Measurements from ENCODE around the gene OSBPL1A.

OSBPL1A gene

GRCh38 chr18:24341361-24341760 lies 56.3 kb downstream of the OSBPL1A start:
- DNase-seq (ENCODE audit: low spot score): no peak

DNA sequence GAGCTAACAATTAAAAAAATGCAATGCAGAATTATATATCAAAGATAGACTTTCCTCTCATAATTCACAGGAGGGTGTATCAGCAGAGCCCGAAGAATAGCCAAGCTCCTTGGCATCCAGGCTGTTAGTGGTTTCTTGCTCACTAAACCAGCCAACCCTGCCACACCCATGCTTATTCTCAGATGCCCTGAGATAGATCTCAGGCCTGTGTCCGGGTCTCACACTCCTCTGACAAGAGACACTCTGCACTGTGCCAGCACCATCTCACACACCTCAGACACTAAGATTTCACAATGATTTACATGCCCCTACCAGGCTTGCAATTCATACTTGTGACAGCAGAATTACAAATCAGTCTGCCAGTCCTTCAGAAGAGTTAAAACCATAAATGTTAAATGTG lies 64.5 kb downstream of the OSBPL1A start:
- DNase-seq (ENCODE audit: low spot score): no peak

DNA sequence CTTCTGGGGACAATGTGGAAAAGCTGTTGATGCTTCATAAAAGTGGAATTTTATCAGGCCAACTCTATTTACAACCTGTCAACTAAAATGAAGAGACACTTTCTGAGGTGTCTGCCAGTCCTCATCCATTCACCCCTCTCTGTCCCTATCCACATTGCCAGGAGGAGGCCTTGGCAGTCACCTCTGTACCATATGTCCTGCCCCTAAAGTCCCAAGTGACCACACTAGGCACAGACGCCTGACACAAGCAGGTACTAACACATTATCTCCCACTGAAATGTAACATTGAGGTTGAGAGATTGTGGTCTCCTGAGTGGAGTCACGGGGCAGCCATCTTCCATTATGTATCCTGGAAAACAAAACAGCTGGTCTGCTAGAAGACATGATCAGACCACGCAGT lies 71.4 kb downstream of the OSBPL1A start:
- no peak for DNase-seq (ENCODE audit: low spot score)

- no peak for DNase-seq (ENCODE audit: low spot score)
These were observed 75.0 kb downstream of the OSBPL1A start for GRCh38 chr18:24322584-24323136.

- DNase-seq (ENCODE audit: low spot score): no peak
These were observed 76.6 kb downstream of the OSBPL1A start for GRCh38 chr18:24321071-24321470.

- no peak for DNase-seq (ENCODE audit: low spot score)
These were observed 77.9 kb downstream of the OSBPL1A start for GRCh38 chr18:24319757-24320156.

- no peak for DNase-seq (ENCODE audit: low spot score)
These were observed 80.3 kb downstream of the OSBPL1A start for GRCh38 chr18:24317370-24317769.

DNA sequence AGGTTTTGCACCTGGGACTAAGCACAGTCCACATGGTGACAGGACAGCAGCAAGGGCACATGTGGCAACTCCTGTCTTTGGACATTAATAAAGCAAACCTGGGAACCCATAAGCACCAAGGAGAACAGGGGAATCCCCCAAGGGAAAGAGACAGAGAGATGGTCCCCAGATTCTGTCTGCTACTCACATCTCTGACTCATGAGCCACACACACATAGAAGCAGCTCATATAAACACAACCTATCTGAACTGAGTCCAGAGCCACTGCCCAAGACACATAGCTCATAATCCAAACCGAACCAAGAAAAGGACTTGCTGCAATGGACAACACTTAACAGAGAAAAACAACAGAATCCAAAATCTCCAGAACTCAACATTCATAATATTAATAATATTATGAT lies 82.5 kb downstream of the OSBPL1A start:
- no peak for DNase-seq (ENCODE audit: low spot score)

GRCh38 chr18:24306201-24306600 lies 91.4 kb downstream of the OSBPL1A start:
- no peak for DNase-seq (ENCODE audit: low spot score)

DNA sequence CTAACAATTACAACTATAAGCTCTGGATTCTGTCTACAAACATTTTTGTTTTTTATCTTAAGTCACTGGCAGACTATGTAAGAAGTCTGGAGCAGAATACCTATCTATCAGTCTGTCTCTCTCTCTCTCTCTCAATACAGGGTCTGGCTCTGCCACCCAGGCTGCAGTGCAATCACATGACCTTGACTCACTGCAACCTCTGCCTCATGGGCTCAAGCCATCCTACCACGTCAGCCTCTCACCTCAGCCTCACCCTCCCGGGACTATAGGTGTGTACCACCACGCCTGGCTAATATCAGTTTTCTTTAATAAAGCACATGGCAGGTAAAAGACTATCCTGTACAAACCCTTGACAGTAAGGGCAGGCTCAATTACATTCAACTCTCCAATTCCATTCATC lies 96.9 kb downstream of the OSBPL1A start:
- no peak for DNase-seq (ENCODE audit: low spot score)

DNA sequence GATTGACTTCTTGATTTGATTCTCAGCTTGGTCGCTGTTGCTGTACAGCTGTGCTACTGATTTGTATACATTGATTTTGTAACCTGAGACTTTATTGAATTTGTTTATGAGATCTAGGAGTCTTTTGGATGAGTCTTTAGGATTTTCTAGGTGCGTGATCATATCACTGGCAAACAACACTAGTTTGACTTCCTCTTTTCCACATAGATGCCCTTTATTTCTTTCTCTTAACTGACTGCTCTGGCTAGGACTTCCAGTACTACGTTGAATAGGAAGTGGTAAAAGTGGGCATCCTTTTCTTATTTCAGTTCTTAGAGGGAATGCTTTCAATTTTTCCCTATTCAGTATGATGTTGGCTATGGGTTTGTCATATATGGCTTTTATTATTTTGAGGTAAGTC lies 101.3 kb downstream of the OSBPL1A start:
- no peak for DNase-seq (ENCODE audit: low spot score)

GRCh38 chr18:24293254-24293653 lies 104.4 kb downstream of the OSBPL1A start:
- peak; percentile 52 for DNase-seq (ENCODE audit: low spot score)

- no peak for DNase-seq (ENCODE audit: low spot score)
These were observed 119.0 kb downstream of the OSBPL1A start for GRCh38 chr18:24278591-24278990.

DNA sequence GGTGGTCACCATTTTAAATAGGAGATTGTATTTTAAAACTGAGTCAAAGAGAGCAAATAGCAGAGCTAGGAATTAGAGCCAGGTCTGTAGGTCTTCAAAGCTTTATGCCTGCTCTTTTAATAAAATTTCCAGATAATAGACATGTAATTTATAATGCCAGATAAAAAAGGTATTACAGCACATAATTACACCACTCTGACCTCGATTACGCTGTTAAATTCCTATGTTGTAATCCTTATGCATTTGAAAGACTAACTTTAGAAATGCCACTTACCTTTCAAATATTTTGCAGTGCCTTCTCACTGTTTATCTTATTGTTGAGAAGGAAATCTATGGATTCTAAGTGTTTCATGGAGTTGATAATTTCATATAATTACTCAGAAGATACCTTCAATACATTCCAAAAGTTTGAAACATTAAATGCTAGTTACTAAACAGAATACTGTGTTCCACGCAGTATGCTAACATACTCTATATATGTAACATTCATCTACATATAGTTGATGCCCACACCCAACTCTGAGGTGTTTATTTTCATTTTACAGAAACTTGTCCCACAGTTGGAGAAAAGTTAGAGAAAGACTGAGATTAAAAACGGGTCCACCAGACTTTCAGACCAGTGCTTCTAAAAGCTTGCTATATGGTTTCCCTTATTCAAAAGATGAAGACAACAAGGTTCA lies 120.0 kb downstream of the OSBPL1A start:
- DNase-seq (ENCODE audit: low spot score): no peak

DNA sequence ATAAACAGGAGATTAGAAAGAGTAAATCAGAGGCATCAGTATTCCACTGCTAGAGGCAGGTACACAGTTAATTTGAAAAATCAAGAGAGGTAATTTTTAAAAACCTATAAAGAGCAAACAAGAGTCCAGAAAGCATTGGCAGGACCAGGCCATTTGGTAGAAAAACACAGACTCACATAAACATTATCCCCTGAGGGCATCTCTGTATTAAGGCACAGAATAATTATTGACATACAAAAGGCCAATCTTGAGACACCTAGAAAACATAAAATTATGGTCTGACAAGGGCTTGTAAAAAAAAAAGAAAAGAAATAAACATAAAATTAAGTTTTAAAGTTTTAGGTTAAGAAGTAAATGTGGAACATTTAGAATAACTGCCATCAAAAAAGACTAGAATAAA lies 120.6 kb downstream of the OSBPL1A start:
- no peak for DNase-seq (ENCODE audit: low spot score)

GRCh38 chr18:24274837-24275236 lies 122.8 kb downstream of the OSBPL1A start:
- DNase-seq (ENCODE audit: low spot score): no peak

- no peak for DNase-seq (ENCODE audit: low spot score)
These were observed 124.0 kb downstream of the OSBPL1A start for GRCh38 chr18:24273596-24273995.

- DNase-seq (ENCODE audit: low spot score): no peak
These were observed 125.4 kb downstream of the OSBPL1A start for GRCh38 chr18:24272229-24272525.

DNA sequence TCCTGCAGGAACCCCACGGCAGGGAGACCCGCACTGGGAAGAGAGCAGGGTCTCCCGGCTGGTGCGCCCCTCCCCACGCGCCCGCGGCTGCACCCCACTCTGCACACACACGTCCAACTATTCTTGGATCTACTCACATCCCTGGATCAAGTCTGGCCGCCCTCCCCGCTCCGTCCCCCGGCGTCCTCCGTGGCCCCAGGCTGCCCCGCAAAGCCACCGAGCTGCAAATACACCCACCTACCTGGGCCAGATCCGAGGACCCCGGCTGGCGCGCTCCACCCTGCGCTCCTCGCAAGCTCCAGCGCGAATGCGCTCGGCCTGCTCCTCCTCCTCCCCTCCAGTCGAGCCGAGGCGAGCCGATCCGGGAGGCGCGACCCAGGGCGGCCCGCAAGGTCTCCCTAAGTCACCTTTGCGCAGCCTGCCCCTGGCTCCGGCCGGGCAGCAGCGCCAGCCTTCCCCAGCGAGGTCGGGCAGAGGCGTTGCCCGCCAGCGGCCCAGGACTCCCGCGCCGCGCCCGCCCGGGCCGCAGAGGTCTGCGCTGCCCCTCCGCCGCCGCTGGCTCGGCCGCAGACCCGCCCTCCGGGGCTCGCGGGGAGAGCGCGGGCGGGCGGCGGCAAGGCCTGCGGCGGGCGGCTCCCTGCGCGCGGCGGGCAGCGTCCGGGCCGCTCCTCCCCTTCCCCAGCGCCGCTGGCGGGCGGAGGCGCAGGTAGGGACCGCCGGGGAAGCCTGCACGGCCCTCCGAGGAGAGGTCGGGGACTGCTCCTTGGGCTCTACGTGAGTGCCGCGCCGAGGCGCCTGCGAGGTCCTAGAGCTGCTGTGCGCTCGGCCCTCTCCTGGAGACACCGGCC lies 126.0 kb downstream of the OSBPL1A start:
- peak; percentile 86 for DNase-seq (ENCODE audit: low spot score)

DNA sequence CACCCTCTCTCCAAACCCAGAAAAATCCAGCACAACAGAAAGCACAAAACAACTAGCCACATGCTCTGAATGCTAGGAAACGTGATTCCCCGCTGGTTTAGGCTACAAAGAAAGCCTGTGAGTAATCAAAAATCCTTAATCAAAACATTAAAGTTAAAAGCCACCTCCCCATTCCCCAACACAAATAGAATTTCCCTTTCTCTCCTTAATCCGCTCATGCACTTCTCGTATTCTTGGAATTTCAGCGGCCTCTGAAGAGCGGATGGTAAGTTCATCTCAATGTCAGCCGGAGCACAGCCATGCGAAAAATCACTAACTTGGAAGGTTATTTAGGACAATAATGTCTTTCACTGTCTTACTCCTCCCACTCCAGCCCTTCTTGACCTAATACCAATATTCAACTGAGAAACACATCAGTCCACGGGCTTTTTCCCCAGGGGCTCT lies 126.7 kb downstream of the OSBPL1A start:
- no peak for DNase-seq (ENCODE audit: low spot score)

GRCh38 chr18:24270358-24270936 lies 127.2 kb downstream of the OSBPL1A start:
- no peak for DNase-seq (ENCODE audit: low spot score)

GRCh38 chr18:24268784-24269550 lies 128.7 kb downstream of the OSBPL1A start:
- DNase-seq (ENCODE audit: low spot score): no peak

Measured in ecto neural progenitor cell (in vitro differentiated cells).